Measurements from ENCODE around the gene ATXN7.

GRCh38 chr3:63952248-63952594 is 88.6 kb downstream of the ATXN7 start:
- TF ChIP-seq CTCF (conservative IDR thresholded peaks at IDR 0.05; ENCODE audit: low read length) (no peak), EZH2phosphoT487 (IDR thresholded peaks at IDR 0.05; ENCODE audit: borderline replicate concordance) (no peak)

Measured in Loucy (cell line).